GM12873 (cell line): Measurements from ENCODE around the gene AIFM3.

Experiments
- CTCF ChIP-seq: IDR thresholded peaks from 2 replicates; pipeline ENCODE4 v1.5.1; 2012; ENCODE audit warnings: low read depth, mild to moderate bottlenecking, moderate library complexity, low read length, control low read depth; ENCODE audit not compliant: insufficient read depth; ENCODE audit errors: missing control alignments

Gene AIFM3

GRCh38 chr22:21010426-21011113, 43.5 kb downstream of the AIFM3 start:
- TF ChIP-seq CTCF, result no peak

GRCh38 chr22:21012446-21013407, 45.7 kb downstream of the AIFM3 start:
- TF ChIP-seq CTCF, result no peak

DNA sequence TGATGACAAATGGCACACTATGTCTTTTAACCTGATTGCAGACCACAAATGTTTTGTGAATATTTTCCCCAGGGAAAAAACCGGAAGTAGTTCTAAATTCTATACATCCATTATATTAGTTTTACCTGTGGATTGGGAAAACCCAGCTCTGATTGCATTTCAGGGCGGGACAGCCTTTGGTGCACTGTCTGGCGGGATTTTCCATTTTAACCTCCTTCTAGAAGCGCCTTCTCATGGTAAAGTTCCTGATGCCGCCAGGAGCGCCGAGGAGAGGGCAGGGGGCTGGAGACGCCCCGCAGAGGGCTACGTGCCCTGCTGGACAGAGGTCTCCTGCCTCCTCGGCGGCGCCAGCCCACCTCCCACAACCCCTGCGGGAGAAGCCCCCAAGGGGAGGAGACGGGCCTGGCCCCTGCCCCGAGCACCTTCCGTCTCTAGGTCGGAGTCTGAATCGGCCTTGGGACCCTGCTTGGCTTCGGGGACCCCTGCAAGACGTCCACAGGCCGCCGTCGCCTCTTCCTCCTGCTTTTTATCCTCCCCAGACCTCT, 46.7 kb downstream of the AIFM3 start:
- no peak for TF ChIP-seq CTCF

DNA sequence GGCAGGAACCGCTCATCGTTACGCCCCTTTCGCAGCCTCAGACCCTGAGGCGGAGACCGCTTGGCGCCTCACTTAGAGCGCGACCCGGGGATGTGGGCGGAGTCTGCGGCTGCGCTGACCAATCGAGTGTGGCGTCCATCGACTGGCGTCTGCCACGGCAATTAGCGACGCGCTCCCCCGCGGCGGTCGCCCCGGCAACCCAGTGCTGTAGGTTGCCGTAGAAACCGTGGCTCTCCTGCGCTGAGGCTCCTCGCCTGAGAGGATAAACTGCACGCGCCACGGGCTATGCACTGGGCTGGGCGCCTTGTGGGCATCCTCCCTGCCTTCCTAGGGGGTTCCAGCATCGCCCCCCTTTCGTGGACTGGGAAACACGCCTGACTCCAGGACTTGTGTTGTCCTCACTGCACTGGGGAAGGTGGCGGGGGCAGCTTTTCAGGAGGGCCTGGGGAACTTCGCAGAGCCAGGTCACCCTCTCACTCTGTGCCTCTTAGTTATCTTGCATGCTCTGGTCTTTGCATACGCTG, 47.2 kb downstream of the AIFM3 start:
- TF ChIP-seq CTCF, result no peak

DNA sequence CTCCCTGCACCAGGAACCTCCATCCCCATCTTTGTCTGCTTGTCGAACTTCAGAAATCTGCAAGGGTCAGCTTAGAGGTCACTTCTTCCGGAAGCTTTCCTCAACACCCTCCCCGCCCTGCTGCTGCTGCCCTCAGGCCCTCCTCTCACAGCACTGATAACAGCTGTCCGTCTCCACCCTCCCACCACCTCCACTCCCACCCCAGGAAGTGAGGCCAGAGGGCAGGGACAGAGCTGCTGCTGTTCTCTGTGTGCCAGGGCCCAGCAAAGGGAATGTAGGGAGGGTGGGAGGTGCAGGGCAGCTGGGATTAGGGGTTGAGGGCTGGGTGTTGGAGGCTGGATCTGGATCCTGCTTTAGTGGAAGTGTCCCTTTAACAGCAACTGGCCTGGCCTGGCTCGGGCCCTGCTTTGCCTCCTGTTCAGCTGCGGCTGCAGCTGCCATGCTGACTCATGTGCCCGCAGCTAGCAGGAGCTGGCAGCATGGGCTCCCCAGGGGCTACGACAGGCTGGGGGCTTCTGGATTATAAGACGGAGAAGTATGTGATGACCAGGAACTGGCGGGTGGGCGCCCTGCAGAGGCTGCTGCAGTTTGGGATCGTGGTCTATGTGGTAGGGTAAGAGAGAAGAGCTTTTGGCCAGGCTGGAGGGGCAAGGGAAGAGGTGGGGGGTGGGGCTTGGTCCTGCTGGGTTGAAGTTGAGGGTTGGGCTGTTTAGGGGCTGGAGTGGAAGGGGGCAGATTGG, 47.8 kb downstream of the AIFM3 start, which contains the start of gene P2RX6:
P2RX6 (plus strand) TSS at position 440 of the 740 bp plus-strand sequence; CDS start at position 450, 10 bp downstream.
- TF ChIP-seq CTCF, result no peak

DNA sequence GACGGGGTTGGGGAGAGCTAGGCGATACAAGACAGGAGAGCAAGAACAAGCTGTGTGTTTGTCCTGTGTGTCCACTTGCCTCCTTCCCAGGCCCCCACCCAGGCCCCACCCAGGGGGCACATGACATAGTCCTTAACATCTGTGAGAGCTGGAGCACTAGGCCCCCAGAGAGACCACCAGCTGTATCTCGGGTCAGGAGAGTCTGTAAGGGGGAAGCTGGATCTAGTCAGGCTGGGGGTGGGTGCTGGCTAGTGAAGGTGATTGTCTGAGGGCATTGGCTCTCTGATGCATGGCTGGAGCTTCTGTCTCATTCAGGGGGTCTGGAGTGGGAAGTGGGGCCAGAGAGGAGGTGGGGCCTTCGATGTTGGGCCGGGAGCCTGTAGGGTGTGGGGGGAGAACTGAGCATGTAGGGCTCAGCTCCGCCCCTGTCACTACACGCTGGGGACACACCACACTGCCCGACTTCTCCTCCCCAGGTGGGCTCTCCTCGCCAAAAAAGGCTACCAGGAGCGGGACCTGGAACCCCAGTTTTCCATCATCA, 48.5 kb downstream of the AIFM3 start:
- no peak for TF ChIP-seq CTCF
